ENCODE measurements around the gene RAI1.

GRCh38 chr17:17698371-17698770, 17.1 kb downstream of the RAI1 start:
- TF ChIP-seq CTCF (conservative IDR thresholded peaks at IDR 0.05; ENCODE audit: low read length): no peak
- no peak for TF ChIP-seq EZH2phosphoT487 (IDR thresholded peaks at IDR 0.05; ENCODE audit: borderline replicate concordance, low read depth, low read length)

Data from OCI-LY7 (cell line).